GM19324 (cell line): ENCODE results near the gene MLLT6.
"Not testable (repeated sequence)": the region's sequence is repeated elsewhere in the genome, so short reads cannot be mapped to it uniquely, and the experiment has no call there.

Experiments used
- ATAC-seq: cut with Tn5 transposase; IDR thresholded peaks from one replicate; pipeline ENCODE4 v1.9.1; 2021; ENCODE audit warnings: mild to moderate bottlenecking, moderate library complexity; ENCODE audit not compliant: unreplicated experiment, low FRiP score

MLLT6 gene

GRCh38 chr17:38725066-38725465 is 20.0 kb downstream of the MLLT6 start:
- ATAC-seq, result no peak

GRCh38 chr17:38726145-38726544 is 21.1 kb downstream of the MLLT6 start:
- ATAC-seq, result not testable (repeated sequence)

GRCh38 chr17:38727736-38728135 is 22.7 kb downstream of the MLLT6 start:
- ATAC-seq, result no peak

- ATAC-seq, result no peak
Measured at GRCh38 chr17:38728290-38728831, 23.3 kb downstream of the MLLT6 start.

- no peak for ATAC-seq
Measured at GRCh38 chr17:38729368-38729885, 24.4 kb downstream of the MLLT6 start.

- ATAC-seq, result peak; percentile 85
Measured at GRCh38 chr17:38729886-38730525, 24.9 kb downstream of the MLLT6 start, which contains the start of gene CISD3. CISD3 (plus strand) TSS chr17:38730341; CDS start chr17:38730359, 18 bp downstream.

DNA sequence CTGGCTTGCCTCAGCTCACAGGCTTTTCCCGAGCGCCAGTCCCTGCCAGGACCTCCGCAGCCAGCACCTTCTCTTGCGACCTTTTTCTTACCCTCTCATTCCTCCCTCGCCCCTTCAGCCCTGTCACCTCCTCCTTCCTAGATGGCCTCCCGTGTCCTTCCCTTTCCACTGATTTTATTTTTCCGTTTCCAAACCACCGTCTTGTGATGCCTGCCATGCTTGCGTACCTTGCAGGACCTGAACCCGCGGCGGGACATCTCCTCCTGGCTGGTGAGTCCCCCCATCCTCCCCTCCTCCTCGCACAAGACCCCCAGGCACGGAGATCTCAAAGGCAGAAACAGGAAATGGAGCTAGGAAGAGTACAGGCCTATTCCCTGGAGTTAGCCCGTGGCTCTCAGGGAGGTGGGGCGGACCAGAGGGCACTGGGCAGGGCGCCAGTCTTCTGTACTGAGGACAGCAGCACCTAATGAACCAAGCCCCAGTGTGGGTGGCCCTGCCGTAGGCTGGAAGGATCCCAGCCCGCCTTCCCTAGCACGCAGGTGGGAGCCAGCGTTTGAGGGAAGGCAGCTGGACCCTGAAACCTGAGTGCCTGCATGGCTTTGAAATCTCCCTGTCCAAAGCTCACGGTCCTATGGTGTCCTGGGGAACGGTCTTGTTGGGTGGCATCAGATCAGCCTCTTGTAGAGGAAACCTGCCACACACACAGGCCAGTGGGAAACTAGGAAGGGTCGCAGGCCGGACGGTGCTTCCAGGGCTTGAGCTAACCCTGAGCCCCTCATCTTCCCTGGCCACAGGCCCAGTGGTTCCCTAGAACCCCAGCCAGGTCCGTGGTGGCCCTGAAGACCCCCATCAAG is 25.7 kb downstream of the MLLT6 start:
- ATAC-seq, result no peak

GRCh38 chr17:38731526-38732294 is 26.6 kb downstream of the MLLT6 start:
- no peak for ATAC-seq

- no peak for ATAC-seq
Measured at GRCh38 chr17:38732376-38733281, 27.6 kb downstream of the MLLT6 start.

DNA sequence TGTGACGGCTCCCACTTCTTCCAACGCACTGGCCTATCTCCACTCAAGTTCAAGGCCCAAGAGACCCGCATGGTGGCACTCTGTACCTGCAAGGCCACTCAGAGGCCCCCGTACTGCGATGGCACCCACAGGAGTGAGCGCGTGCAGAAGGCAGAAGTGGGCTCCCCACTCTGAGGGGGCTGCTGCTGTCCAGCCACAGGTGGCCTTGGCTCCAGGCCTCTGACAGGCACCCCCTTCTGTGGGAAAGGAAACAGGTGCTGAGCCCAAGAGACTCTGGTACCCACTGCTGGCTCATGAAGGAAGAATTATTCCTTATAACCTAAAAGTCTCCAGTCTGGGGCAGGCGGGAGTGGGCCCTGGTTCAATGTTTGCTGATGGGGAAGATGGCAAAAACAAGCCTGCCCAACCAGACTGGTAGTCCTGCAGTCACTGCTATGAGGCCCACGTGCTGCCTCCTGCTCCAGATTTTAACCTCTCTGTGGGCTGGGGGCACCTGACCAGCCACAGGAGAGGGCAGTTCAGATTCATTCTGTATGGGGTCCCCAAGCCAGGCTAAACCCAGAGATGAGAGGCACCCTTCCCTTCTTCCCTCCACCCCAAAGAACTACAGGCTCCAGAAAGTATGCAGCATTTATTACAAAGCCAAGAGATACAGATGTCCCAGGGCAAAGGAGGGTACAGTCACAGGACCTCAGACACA is 28.4 kb downstream of the MLLT6 start:
- ATAC-seq, result no peak

GRCh38 chr17:38733982-38734973 is 29.2 kb downstream of the MLLT6 start:
- ATAC-seq, result no peak

DNA sequence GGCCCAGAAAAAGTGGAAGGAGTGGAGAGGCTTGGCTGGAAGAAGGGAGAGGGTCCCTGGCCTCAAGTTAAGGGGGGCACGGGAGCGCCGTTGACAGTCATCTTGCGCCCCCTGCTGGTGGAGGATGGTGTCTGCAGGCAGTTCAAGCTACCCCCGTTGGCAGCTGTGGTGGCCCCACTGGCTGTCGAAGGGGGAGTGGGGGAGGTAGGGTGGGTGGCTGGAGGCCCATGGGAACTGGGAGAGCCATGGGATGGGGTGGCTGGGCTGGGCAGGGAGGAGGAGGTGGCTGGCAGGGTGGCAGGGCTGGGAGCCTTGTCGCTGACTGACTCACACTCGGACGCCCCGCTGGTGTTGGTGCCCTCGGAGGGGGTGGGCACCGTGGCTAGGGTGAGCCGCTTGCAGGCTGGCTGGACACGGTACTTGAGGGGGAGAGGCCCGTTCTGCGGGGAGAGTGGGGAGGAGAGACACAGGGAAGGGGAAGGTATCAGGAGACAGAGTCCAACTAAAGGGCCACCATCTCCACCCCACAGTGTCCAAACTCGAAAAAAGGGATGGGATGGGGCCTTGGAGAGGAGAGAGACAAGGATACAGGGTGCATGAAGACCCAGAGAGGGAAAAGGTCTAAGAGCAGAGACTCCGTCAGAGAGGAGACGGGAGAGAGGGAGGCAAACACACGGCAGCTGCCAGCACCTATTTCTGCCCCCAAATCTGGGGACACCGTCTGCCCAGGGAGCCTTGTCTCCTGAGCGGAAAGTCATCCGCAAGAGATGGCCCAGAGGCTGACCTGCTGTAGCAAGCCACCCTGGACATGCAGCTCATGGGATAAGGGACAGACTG is 30.3 kb downstream of the MLLT6 start:
- ATAC-seq, result no peak

DNA sequence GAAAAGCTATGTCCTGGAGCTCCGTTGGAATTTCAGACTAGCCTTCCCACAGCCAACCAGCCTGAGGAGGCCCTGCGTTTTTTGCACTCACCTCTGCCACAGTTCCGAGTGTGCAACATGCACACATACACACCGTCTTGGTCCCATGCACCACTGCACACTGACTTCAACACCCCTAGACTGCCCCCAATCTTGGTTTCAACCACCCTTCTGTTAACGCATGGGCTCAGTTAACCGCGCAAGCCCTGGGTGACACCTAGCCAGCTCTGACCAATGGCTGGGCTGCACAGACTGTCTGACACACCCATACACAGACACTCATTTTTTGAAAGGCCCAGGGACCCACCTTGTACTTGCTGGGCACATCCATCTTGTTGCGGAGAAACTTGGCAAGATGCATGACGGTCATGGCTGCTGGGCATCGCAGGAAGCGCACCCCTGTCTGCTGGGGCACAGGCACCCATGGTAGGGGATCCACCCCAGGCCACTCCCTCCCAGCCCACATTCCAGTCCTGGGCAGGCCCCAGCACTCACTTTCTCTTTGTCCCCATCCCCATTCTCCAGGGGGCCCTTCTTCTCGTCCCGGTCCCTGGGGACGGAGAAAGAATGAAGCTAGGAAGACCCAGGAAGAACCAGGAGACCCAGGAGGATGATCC is 33.1 kb downstream of the MLLT6 start:
- ATAC-seq, result no peak

DNA sequence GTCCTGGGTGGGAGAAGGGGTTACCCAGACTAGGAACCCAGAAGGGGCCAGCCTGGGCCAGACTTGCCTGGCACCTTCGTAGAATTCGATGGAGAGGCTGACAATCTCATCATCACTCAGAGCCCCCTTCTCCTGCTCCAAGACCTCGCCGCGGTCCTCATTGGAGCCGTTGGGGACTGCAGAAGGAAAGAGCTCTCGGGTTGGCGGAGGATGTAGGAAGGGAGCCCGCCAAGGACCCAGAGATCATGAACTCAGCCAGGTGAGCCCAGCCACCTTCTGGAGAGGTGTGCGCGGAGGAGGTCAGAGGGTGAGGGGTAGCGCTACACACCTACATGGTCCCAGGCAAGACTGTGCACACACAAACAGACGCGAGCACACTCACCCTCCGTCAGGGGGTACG is 33.6 kb downstream of the MLLT6 start:
- no peak for ATAC-seq

DNA sequence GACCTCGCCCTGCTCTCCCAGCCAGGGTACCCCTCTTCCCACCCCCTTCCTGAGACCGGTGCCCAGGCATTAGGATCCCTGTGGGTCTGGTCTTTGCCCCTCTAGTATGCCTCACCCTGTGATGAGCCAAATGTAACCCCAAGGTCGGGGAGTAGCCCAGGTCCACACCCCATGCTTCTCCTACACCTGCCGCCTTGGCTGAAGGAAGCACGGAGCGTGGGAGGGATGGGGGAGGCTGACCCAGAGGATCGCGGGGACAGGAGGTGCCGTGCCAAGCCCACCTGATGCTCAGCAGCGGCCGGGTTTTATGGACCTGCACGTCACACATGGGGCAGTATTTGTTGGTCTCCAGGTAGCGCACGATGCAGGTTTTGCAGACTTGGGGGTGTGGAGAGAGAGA is 34.2 kb downstream of the MLLT6 start:
- no peak for ATAC-seq

- no peak for ATAC-seq
Measured at GRCh38 chr17:38740044-38740443, 35.0 kb downstream of the MLLT6 start.
